Erythroblast (primary cell): Measurements from ENCODE around the gene TBX10.

Experiments used
- GATA1 ChIP-seq: IDR thresholded peaks from 2 replicates; pipeline ENCODE4 v1.6.1; 2011; ENCODE audit warnings: low read depth, mild to moderate bottlenecking, control low read depth, low read length, moderate library complexity
- POLR2A ChIP-seq: IDR thresholded peaks from 2 replicates; pipeline ENCODE4 v1.6.1; 2011; ENCODE audit warnings: mild to moderate bottlenecking, low read length

- TF ChIP-seq POLR2A (no peak), GATA1 (no peak)
These were observed 35.6 kb upstream of the TBX10 start for GRCh38 chr11:67675058-67675747.
